Right ventricle myocardium inferior (tissue), 1 donor: ENCODE measurements around the gene VIPAS39. TPM values are rescaled to one million over a fixed set of nuclear protein-coding genes. Genes with fewer than 3 reads are reported as not detected.

Source experiments
- ATAC-seq: fragments of 200-7000 bp; cut with Tn5 transposase; one replicate; pipeline ENCODE4 v1.9.1; 2020; ENCODE audit warnings: mild to moderate bottlenecking, moderate library complexity
- DNase-seq: peaks from one replicate; pipeline ENCODE4 v3.0.0; 2021; ENCODE audit errors: missing footprints
- intact Hi-C: fragments of 100-400 bp; cut with DNase I; formaldehyde crosslinking; loops from one replicate; pipeline ENCODE4 v1.11.0; 2022
- total RNA-seq: library from RNA; stranded (reverse); fragmentation: NEBNext Ultra II Directional; extraction: Animal tissue kit (Norgen Biotek cat#: 25700); gene quantifications from one replicate; pipeline ENCODE4 v1.2.1, GENCODE V29; 2021
- donor health status: DM: no; HTN: yes; CAD: no; lungs with severe emphysema.

The VIPAS39 gene
- total RNA-seq, 1 donor from 2014 or later = 11.0 TPM

DNA sequence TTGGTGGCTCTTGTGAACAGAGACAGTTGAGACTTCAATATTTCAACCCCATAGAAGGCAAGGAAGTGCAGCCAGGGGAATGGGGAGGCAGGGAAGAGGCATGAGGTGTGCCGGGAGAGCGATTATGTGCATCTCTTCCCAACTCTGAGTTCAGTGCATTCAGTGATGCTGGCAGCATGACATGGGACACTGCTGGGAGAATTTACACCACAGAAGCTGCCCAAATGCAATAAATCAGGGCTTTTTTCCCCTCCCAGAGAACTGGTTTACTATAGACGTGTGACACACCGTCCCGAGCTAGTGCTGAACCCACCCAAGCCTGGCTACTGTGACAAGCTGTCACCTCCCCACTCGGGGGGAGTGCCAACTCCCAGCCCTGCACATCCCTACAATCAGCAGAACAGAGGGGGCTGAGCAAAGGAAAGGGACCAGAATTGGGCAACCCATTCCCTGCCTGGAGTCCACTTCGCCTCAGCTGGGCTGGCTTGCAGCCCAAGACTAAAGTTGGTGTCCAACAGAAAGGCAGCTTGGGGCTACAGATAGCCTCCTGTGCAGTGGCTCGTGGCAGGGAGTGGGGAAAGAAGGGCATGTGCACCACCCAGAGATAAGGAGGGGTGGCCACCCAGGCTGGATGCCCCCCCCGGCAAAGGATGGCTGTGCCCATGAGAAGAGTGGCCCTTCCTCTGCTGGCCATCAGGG, 17.2 kb upstream of the VIPAS39 start:
- intact Hi-C loops = no loop called here
- ATAC-seq = peak; percentile 51
- no peak for DNase-seq

DNA sequence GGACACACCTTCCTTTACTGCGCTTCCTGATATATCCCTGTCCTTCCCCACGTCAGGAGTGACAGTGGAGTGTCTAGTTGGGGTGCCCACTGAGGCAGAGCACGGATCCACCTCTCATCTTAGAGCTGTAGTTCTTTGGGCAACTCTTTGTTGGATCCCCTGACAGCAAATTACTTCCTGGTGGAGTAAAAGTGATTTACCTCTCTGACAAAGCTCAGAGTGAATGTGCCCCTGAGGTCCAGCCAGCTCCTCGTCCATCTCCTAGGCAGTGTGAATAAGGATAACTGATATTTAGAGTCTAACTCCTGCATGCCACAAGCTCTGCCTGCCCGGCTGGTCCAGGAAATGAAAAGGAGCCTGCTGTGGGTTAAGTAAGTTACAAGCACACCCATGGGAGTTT, 16.5 kb upstream of the VIPAS39 start:
- intact Hi-C loops = no loop called here
- DNase-seq (no peak), ATAC-seq (no peak)

DNA sequence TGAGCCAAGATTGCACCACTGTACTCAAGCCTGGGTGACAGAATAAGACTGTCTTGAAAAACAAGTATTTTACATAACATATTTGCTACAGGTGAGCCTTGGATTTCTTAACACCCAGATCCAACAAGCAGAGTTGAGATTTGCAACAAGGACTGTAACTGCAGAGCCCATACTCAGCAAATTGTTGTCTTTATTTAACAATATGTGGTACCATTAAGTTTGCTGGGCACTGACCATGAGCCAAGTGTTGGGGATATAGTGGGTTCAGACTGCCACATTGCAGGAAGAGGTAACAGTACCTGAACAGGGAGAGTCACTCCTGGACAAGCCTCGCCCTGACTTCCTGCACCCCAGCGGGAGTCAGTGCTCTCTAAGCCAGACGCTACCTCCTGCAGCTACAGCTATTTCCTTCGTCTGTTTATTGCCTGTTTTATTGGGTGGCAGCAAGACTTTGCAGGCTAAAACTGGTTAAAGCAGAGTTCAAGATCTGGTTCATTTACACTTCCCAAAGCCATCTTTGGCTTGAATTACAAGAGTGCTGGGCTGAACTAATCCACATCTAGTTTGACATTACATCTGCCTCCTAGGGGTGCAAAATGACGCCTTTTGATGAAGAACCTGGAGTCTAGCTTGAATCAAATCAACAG, 12.9 kb upstream of the VIPAS39 start:
- DNase-seq (no peak), ATAC-seq (no peak)
- intact Hi-C loops = no loop called here

DNA sequence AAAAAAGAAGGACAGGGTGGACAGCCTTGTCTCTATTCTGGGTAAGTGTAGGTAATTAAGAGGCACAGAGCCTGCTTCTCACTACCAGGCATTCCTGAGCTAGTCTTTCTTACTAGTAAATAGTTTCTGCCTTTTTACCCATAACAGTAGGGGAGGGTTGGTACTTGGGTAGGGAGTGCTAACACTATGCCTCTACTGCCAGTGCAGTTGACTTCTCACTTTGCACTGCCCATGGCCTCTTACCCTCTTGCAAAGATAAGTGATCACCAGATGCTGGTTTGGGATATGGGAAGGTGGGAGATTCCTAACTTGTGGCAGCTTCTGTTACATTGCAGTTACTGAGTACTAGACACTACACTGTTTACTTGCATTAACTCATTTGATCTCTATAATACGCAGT, 12.1 kb upstream of the VIPAS39 start:
- intact Hi-C loops = no loop called here
- DNase-seq = no peak
- no peak for ATAC-seq

DNA sequence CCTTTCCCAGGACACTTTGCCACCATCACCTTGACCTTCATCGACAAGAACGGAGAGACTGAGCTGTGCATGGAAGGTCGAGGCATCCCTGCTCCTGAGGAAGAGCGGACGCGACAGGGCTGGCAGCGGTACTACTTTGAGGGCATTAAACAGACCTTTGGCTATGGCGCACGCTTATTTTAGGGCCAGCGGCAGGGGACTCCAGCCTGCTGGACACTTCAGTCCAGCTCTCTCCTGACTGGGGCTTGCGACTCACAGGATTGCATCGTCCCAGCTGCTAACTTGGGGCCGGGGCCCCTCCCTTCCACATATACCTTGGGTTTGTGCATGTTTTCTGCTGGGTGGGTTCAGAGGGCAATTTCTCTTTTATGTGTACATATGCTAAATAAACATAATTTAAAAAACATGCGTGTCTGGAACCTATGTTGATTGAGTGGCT, 11.7 kb upstream of the VIPAS39 start:
- DNase-seq (no peak), ATAC-seq (no peak)
- intact Hi-C loops = no loop called here

DNA sequence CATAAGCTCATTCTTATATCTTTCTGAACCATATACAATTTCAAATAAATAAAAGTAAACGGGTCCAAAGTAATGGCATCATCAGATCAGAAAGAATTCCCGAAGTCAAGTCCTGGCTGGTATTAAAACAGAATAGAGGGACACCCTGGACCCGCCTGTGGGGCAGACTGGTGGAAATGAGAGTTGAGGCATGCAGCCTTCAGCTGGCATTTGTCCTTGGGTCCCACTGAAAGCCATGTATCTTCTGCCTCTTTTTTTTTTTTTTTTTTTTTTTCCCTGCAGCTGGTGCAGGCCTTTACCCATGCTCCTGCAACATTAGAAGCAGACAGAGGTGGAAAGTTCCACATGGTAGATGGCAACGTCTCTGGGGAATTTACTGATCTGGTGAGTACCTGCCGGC, 10.4 kb upstream of the VIPAS39 start:
- intact Hi-C loops = no loop called here
- DNase-seq (no peak), ATAC-seq (no peak)

- DNase-seq = no peak
- intact Hi-C loops = loop anchor here (5.0 kb wide), 1 partner anchor 93 kb away; no protein-coding TSS in a partner anchor
- no peak for ATAC-seq
Measured at GRCh38 chr14:77459072-77459723, 1.8 kb upstream of the VIPAS39 start.

DNA sequence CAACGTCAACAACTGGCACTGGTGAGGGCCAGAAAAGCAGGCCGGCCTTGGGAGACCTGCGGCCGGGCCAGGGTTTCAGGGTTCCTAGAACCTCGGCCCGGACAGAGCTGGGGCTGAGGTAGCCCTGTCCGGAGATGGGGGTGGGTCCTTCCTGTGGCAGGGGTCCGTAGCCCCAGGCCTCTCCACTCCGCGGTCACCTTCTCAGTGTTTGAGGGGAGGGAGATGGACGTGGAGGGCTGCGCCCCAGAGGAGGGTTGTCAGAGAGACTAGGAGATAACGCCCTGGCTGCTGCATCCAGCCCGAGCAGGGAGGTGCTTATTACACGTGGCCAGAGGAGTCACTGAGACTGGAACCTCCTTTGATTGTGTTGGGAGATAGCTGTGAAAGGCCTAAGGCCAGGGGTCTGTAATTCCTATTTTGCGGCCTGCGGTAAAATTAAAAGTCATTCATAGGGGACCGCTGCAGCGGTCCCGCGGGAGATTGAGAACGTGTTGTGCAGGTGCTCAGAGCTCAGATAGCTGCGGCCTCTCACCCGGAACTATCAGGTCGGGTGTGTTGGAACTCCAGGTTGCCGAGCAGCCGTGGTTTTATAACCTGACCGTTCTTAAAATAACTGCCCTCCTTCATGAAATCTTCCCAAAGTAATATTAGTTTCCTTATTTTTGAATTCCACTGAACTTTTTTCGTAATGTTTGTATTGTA, 999 bp upstream of the VIPAS39 start:
- DNase-seq = no peak
- ATAC-seq = peak; percentile 12
- intact Hi-C loops = loop anchor here (5.0 kb wide), 1 partner anchor 94 kb away; no protein-coding TSS in a partner anchor

DNA sequence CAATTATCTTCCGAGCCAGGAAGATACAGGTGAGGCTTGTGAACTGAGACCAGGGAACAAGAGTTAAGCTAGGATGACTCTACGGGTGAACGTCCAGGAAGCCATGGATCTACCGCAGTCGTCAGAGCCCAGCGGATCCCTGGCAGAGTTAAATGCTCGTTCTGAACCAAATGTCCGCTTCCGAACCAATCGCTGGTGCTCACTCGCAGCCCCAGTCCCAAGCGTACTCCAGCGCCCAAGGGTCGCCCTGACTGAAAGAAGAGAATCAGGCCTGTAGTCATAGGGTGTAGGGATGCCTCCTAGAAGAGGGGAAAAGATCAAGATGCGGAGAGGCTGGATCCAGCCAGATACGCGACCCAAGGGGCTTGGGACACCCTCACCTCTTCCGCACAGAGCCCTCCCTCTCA, 283 bp downstream of the VIPAS39 start:
- ATAC-seq (no peak), DNase-seq (no peak)
- intact Hi-C loops = loop anchor here (2.0 to 5.0 kb wide), 4 partner anchors 80 to 160 kb away; partner anchors contain the start of genes GSTZ1, POMT2, SAMD15 and SPTLC2

DNA sequence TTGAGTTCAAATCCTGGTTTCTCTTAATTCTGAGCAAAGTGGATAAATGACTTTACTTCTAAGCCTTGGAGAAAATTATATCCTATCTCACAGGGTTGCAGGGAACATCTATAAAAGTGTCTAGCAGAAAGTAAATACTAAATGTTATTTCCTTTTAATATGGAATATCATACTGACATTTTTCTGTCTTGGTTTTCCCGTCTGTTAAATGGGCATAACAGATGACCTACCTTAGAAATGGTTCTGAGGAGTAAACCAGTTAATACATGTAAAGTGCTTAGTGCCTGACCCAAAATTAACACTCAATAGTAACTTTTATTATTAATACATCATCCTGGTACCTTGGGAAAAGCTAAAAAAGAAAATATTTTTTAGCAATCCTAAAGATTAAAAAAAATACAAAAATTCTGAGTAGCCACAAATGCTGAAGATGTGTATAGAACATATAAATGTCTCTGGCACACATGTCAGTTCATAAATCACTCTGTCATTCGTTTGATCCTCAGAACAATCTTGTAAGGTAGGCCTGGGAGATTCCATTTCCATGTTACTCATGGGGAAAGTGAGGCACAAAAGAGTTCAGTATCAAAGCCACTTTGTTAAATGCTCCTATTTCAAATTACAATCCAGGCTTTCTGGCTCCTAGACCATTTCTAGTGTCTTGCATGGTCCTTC, 1.3 kb downstream of the VIPAS39 start:
- DNase-seq (no peak), ATAC-seq (no peak)
- intact Hi-C loops = loop anchor here (2.0 to 5.0 kb wide), 4 partner anchors 79 to 161 kb away; partner anchors contain the start of genes GSTZ1, POMT2, SAMD15 and SPTLC2

- ATAC-seq = no peak
- intact Hi-C loops = no loop called here
- DNase-seq = no peak
Measured at GRCh38 chr14:77442196-77442595, 15.2 kb downstream of the VIPAS39 start.

GRCh38 chr14:77439861-77440260, 17.5 kb downstream of the VIPAS39 start:
- intact Hi-C loops = no loop called here
- ATAC-seq (no peak), DNase-seq (no peak)

- DNase-seq = no peak
- no peak for ATAC-seq
- intact Hi-C loops = no loop called here
Measured at GRCh38 chr14:77438596-77438995, 18.8 kb downstream of the VIPAS39 start.

- ATAC-seq (no peak), DNase-seq (no peak)
- intact Hi-C loops = no loop called here
Measured at GRCh38 chr14:77436042-77436441, 21.4 kb downstream of the VIPAS39 start.

- ATAC-seq (no peak), DNase-seq (no peak)
- intact Hi-C loops = no loop called here
Measured at GRCh38 chr14:77426396-77426795, 31.0 kb downstream of the VIPAS39 start.

DNA sequence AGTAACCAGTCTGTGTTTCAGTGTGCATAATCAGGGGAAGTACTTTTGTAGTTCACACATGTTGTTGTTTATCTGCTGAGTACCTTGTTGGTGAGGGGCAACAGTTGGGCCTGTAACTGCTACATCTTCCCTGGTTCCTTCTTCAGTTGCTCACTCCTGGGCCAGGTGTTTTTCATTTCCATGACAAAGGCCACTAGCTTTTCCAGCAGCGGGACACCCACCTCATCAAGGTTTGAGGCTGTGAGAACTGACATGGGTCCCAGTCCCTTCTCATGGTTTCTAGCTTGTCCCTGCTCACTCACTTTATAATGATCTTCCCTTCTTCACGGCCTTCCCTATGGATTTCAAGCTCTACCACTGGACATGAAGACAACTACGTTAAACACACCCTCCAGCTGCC, 32.5 kb downstream of the VIPAS39 start:
- intact Hi-C loops = no loop called here
- no peak for DNase-seq
- ATAC-seq = no peak

GRCh38 chr14:77423423-77423822, 34.0 kb downstream of the VIPAS39 start, which contains the start of gene NOXRED1:
TSS of gene NOXRED1 (minus strand) at chr14:77423523. CDS start at chr14:77422889, 634 bp downstream.
- no peak for DNase-seq
- intact Hi-C loops = no loop called here
- no peak for ATAC-seq

- ATAC-seq = no peak
- no peak for DNase-seq
- intact Hi-C loops = no loop called here
Measured at GRCh38 chr14:77421201-77421600, 36.2 kb downstream of the VIPAS39 start.

- ATAC-seq (no peak), DNase-seq (no peak)
- intact Hi-C loops = no loop called here
Measured at GRCh38 chr14:77416836-77417235, 40.6 kb downstream of the VIPAS39 start.
